GM21528 (cell line): ENCODE data around the gene TMEM109.
"Not testable (repeated sequence)": the region's sequence is repeated elsewhere in the genome, so short reads cannot be mapped to it uniquely, and the experiment has no call there.

Source experiments
- ATAC-seq: cut with Tn5 transposase; IDR thresholded peaks from one replicate; pipeline ENCODE4 v1.9.1; 2021; ENCODE audit warnings: mild to moderate bottlenecking, moderate library complexity; ENCODE audit not compliant: unreplicated experiment, low FRiP score

TMEM109 gene

DNA sequence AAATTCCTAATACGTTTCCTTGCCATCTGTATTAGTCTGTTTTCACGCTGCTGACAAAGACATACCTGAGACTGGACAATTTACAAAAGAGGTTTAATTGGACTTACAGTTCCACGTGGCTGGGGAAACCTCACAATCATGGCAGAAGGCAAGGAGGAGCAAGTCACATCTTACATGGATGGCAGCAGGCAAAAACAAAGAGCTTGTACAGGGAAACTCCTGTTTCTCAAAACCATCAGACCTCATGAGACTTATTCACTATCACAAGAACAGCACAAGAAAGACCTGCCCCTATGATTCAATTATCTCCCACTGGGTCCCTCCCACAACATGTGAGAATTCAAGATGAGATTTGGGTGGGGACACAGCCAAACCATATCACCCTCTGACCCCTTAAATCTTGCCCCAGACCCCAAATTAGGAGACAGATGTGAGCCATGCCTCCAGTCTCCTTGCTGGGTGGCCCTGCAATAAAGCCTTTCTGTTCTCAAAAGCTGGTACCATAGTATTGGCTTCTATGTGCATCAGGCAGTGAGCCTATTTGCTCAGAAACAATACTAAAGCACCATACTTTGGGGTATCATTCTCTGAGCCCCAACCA lies 4.2 kb upstream of the TMEM109 start:
- not testable (repeated sequence) for ATAC-seq

DNA sequence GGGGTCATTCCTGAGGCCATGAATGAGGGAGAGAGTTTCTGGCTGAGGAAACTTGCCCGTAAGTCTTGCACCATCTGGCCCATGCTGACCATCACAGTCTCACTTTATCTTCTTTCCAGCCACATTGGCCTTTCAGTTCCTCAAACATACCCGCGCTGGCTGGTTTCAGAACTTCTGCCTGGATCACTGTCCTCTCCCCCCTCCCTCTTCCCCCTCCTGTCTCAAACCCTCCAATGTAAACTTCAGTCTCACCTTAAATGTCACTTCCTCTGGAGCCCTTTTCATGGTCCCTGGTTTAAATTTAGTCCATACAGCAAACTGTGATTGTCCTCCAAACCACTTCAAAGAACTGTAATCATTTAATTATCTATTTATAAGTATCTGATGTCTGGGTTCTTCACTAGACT lies 3.7 kb upstream of the TMEM109 start:
- no peak for ATAC-seq

GRCh38 chr11:60910711-60911380 lies 3.1 kb upstream of the TMEM109 start:
- ATAC-seq = no peak

DNA sequence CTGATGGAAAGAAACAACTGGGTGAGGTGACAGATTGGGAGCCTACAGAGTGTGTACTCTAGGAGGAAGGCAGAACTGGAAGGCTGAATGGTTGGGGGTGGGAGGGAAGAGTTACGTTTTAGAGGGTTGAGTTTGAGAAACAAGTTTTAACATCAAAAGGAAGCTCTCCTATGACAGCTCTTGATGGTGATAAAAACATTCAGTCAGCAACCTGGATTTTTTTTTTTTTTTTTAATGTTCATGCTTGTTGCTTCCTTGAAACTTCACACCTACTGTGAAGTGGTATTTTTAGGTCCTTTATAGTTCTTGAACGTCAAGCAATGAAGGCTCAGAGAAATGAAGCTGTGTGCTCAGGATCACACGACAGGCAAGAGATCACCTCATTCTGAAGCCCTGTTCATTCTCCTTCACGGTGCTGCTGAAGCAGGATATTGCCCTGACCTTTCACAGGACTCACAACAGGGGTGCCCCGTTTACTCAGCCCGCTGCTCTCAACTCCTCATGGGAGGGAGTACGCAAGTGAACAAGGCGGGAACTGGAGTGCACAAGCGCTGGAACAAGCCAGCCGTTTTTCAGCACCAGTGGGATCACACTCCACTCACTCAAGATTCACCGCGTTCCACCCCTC lies 1.6 kb upstream of the TMEM109 start:
- no peak for ATAC-seq

DNA sequence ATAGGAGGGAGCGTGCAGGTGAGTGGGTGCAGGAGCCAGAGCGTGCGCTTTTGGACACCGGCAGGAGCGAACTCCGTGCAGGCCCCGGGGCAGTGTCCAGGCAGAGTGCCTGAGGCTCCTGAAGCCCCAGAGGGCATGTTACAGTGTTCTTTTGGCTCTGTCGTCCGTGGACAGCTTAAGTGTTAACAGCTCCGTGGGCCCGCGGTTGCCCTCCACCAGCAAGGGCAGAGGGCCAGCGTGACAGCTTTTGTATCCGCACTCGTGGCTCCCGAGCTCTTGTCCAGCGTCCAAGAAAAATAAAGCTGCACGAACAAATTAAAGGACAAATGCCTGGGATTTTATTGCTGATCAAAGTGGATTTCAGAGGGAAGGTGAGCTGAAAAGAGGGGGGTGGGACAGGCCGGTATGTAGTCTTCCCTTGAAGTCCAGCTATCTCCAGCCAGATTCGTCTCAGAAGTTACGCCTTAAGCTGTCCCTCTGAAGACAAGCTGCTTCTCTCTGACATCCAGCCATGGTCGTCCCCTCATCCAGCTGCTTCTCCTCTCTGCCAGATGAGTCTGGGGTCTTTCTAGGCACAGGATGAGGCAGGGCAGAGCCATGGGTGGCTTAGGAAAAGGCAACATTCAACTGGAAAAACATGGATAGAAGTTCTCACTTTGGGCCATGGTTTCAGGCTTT lies 968 bp upstream of the TMEM109 start:
- no peak for ATAC-seq

- peak; percentile 5 for ATAC-seq
These were observed 782 bp downstream of the TMEM109 start for GRCh38 chr11:60914633-60915247.

- ATAC-seq = peak; percentile 46
These were observed 1.4 kb downstream of the TMEM109 start for GRCh38 chr11:60915248-60915914.

DNA sequence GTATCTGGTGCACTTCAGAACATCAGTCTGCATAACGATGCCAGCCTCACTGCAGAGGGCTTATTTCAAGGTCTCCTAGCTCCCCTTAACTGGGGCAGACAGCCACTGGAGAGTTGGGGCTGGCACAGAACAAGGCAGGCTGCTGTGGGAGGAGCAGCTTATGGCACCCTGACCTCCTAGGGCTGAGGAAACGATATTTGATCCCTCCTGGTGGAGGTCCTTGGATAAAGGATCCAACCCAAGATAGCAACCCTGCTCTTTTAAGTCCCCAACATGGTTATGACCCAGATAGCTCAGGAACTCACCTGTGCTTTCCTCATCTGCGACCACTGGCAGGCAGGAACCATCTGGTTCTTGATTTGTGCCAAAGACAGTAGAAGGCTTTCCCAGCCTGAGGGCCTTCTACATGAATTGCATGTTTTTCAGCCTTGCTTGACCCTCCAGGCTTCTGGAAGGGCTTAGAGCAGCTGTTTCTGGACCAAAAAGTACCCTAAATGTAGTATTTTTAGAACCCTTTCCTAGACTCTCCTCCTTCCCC lies 2.8 kb downstream of the TMEM109 start:
- ATAC-seq = no peak

DNA sequence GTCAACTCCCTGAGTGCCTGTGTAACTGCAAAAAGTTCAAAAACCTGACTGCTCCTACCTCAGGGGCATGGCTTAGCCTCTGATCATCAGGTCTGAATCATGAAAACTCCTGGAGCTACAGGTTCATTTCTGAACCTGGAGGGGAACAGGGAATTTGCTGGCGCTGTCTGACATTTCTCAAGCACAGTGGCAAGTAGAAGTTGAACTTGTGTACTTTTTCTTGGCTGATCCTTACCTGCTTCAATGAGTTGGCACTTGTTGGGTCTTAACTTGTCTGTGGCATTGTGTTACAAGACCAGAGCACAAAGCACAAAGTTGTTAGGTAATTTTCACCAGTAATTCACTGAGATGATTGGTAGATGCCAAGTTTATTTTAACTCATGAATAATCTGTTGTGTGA lies 3.3 kb downstream of the TMEM109 start:
- no peak for ATAC-seq

DNA sequence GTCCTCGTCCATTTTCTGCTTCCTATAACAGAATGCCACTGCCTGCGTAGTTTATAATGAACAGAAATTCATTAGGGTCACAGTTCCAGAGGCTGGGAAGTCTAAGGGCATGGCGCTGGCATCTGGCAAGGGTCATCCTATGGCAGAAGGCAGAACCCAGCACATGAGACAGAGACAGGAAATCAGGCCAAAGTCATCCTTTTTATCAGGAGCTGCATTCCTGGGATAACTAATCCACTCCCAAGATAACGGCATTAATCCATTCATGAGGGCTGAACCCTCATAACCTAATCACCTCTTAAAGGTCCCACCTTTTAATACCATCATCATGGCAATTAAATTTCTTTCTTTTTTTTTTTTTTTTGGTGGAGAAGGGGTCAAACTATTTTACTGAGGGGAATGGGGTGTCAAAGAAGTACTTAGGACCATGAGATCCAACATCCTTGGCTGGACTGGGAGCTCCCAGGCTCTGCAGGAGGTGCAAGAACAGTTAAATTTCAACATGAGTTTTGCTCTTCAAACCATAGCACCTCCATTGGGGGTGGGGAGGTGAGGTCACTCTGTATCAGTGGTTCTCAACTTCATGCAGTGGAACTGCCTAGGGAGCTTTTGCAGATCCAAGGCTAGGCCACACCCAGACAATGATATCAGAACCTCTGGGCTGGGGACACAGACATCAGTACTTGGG lies 4.4 kb downstream of the TMEM109 start:
- no peak for ATAC-seq

GRCh38 chr11:60918939-60919265 lies 4.9 kb downstream of the TMEM109 start:
- ATAC-seq = no peak

- ATAC-seq = no peak
These were observed 5.4 kb downstream of the TMEM109 start for GRCh38 chr11:60919320-60919719.

GRCh38 chr11:60919956-60920355 lies 6.0 kb downstream of the TMEM109 start:
- no peak for ATAC-seq

DNA sequence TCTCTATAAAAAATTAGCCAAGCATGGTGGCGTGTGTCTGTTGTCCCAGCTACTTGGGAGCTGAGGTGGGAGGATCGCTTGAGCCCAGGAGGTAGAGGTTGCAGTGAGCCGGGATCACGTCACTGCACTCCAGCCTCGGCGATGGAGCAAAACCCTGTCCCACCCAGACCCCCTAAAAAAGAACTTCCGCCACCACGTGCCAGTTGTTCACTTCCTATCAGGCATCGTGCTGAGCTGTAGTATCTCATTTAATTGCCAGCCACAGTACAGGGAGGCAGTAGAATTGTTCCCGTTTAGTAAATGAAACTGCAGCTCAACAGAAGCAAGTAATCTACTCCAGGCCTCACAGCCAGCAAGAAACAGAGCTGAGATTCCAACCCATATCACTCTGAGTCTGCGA lies 7.3 kb downstream of the TMEM109 start:
- no peak for ATAC-seq

- no peak for ATAC-seq
These were observed 7.9 kb downstream of the TMEM109 start for GRCh38 chr11:60921777-60922335.

GRCh38 chr11:60922906-60923305 lies 8.9 kb downstream of the TMEM109 start:
- no peak for ATAC-seq

- no peak for ATAC-seq
These were observed 9.4 kb downstream of the TMEM109 start for GRCh38 chr11:60923326-60923725.

DNA sequence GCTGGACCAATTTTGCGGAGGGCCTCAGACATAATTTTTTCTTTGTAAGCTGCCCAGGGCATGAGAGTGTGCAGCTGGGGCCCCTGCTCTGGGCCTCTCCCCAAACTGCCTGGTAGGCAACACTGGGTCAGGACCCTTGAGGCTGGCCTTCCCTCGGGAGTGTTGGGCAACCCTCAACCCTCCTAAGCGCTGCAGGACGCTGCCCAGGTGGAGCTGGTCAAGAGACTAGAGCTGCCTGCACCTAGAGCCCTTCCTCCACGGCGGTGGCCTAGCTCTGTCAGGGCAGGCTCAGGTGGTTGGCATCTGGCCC lies 9.8 kb downstream of the TMEM109 start:
- no peak for ATAC-seq

GRCh38 chr11:60924110-60924905 lies 10.3 kb downstream of the TMEM109 start, which contains the start of gene TMEM132A:
Gene TMEM132A (plus strand): TSS chr11:60924460. CDS start chr11:60924634, 174 bp downstream.
- no peak for ATAC-seq
